ENCODE measurements around the gene PLEKHA5.

DNA sequence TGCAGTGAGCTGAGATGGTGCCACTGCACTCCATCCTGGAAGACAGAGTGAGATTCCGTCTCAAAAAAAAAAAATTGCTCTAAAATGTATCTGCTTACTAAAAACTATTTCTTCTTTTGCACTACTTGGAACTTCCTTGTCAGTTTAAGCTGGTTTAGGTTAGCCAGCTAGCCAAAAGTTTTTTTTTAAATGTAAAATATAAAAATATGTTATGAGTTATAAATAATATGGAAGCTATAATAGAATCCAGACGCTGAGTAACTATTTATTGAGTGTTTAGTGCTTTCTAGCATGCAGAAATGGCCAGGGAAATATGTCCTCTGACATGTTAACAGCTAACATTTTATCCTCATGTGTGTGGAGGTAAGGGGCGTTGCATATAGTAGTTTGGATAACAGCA is 85.6 kb downstream of the PLEKHA5 start:
- TF ChIP-seq CTCF (IDR thresholded peaks at IDR 0.05) (no peak), POLR2A (IDR thresholded peaks at IDR 0.05) (no peak)

Measured in Peyer's patch (tissue), 4 donors.